Fibroblast of skin of right quadriceps (primary cell): Measurements from ENCODE around the gene FOSL1.
A peak's percentile ranks its signal among the peaks of the same experiment; 100 is the strongest.

Experiments
- DNase-seq: peaks from one replicate; pipeline ENCODE4 v3.0.0-alpha.2; 2013

The FOSL1 gene

GRCh38 chr11:65900125-65900898 lies at the start of gene FOSL1:
Gene FOSL1 (minus strand): TSS chr11:65900388. CDS start chr11:65900339, 49 bp downstream.
- DNase-seq = peak; percentile 95

GRCh38 chr11:65947603-65948125 lies 47.5 kb upstream of the FOSL1 start:
- DNase-seq = no peak

GRCh38 chr11:65947133-65947532 lies 46.9 kb upstream of the FOSL1 start:
- no peak for DNase-seq

DNA sequence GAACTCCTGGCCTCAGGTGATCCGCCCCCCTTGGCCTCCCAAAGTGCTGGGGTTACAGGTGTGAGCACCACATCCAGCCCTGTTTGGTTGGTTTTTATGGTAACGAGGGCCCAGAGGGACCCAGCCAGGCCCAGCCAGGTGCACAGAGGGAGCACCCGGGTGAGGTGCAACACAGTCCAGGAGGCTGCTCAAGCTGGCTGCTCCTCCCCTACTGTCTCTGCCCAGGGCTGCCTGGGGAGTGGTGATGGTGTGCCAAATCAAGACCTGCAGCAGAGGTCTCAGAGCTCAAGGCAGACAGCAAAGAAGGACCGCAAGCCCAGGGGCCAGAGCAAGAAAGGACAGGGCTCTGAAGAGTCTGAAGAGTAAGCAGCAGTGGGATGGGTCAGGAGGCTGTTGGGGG lies 46.5 kb upstream of the FOSL1 start:
- DNase-seq = no peak

DNA sequence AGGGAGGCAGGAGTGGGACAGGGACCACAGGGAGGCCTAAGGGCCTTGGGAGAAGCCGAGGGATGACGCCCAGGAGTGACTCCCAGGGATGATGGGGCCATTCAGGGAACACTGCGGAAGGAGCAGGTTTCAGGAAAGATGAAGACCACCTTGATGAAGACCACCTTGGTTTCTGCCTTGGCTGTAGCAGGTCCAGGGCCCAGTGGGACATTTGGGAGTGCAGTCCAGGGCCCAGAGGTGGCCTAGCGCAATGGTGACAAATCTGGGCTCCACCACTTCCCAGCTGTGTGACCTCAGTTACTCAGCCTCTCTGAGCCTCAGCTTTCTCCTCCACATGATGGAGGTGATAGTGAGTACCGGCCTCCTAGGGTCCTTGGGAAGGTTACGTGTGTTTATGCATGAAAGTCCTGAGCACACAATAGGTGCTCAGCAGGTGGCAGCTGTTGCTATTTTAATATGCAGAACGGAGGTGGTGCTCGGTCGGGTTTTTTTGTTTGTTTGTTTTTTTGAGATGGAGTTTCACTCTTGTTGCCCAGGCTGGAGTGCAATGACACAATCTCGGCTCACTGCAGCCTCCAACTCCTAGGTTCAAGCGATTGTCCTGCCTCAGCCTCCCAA lies 45.9 kb upstream of the FOSL1 start:
- no peak for DNase-seq

GRCh38 chr11:65945430-65945911 lies 45.3 kb upstream of the FOSL1 start, which contains the start of gene TSGA10IP:
Gene TSGA10IP (plus strand): TSS chr11:65945480. CDS start chr11:65945676, 196 bp downstream.
- DNase-seq = no peak

GRCh38 chr11:65944767-65945166 lies 44.6 kb upstream of the FOSL1 start:
- no peak for DNase-seq

DNA sequence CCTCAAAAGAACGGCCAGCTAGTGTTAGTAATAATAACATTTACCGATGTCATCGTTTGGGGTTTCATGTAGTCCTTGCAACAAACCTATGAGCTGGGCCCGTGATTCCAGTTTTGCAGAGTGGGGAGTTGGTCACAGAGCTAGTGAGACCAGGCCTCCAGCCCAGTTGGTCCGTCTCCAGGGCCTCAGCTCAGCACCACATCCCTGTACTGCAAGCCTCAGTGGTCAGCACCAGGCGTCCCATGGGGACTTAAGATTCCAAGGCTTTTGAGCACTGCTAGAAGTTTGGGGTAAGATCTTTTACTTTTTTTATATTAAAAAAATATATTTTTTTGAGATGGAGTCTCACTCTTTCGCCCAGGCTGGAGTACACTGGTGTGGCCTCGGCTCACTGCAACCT lies 44.0 kb upstream of the FOSL1 start:
- no peak for DNase-seq

DNA sequence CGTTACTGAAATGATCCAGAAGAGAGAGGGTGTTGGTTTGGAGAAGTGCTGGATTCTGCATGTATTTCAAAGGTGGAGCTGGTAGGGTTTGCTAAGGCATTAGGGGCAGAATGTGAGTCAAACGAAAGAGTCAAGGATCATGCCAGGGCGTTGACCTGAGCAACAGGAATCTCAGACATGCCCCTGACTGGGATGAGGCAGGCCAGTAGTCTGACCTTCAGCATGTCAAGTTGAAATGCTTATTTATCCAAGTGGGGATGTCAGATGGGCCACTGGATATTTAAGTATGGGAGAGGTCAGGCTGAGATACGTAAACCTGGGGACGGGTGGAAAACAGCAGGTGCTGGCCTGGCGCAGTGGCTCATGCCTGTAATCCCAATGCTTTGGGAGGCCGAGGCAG lies 42.3 kb upstream of the FOSL1 start:
- no peak for DNase-seq

GRCh38 chr11:65941720-65942310 lies 41.6 kb upstream of the FOSL1 start:
- DNase-seq = no peak

- DNase-seq = no peak
These were observed 37.6 kb upstream of the FOSL1 start for GRCh38 chr11:65937766-65938165.

- no peak for DNase-seq
These were observed 33.8 kb upstream of the FOSL1 start for GRCh38 chr11:65934014-65934413.

GRCh38 chr11:65932558-65932919 lies 32.4 kb upstream of the FOSL1 start:
- no peak for DNase-seq

- DNase-seq = no peak
These were observed 31.8 kb upstream of the FOSL1 start for GRCh38 chr11:65931773-65932557.

DNA sequence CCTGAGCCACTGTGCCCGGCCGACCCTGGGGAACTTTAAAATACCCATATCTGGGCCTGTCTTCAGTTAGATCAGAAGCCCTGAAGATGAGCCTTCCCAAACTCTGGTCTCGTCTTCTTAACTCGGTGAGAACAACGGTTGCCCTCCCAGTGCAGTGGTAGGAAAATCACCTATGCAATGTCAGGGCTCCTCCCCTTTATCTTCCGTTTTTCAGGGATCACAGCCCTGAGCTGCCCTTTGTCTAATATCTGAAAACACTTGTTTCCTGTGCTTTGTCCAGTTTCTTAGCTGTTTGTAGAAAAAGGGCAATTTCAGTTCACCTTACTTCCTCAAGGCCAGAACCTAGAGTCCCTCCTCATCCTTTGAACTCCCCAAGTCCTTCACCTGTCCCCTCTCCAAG lies 28.5 kb upstream of the FOSL1 start:
- no peak for DNase-seq

DNA sequence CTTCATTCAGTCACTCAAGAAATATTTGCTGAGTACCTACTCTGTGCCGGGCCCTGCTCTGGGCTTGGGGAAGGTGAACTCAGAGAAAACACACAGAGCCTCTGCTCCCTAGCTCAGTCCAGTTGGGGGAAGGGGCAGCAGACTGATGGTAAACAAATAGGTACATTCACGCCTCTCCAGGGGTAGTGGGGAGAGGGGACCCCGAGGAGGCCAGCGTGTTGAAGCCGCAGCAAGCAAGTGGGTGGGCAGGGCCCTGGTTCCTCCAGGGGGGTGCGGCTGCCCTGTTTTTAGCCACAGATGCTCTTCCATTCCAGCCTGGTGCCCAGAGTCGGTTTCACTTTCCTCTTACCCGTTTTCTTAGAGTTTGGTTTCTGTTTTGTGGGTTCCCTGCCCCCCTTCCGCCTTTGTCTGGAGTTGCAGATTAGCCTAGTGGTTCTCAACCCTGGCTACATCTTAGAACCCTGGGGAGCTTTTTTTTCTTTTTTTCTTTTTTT lies 27.8 kb upstream of the FOSL1 start:
- DNase-seq = no peak

DNA sequence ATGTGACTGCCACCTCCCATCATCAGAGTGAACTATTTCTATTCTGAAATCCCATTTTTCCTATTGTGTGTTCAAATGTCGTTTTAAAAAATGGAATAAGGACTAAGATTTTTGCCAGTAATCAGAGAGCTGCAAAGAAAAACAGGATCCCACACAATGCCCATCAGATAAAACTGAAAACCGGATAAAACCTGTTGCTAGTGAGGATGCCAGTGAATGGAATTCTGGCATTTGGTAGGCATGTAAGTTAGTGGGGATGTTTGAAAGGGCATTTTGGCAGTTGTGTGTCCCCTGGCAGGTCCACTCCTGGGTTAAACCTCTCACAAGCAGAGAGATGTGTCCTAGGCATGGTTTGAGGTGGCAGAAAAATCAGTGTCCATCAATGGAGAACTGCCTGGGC lies 25.2 kb upstream of the FOSL1 start:
- no peak for DNase-seq

DNA sequence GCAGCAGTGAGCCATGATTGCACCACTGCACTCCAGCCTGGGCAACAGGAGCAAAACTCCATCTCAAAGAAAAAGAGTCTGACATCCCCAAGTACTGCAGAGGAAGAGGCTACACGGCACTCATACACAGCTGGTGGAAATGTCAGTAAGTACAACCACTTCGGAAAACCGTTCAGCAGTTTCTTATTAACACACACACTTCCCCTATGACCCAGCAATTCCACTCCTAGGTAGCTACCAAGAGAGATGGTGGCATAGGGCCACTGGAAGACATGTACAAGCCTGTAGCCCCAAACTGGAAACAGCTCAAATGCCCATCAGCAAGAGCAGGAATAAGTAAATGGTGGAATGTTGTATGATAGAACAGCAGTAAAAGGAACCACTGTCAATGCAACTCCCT lies 22.4 kb upstream of the FOSL1 start:
- DNase-seq = no peak

DNA sequence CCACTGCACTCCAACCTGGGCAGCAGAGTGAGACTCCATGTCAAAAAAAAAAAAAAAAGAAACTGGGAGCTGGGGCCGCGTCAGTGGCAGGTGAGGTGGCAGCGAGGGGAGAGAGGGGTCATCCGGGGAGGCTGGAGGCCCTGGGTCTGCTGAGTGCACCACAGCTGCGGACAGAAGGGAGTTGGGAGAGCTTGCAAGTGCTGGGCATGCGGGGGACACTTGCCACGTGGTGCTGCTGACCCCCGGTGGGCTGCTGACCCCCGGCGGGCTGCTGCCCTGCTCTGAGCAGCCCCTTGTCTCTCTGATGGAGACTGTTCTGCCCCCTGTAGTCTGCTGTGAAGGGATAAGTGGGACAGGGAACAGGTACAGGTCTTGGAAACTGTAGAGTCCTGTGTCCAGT lies 21.7 kb upstream of the FOSL1 start:
- DNase-seq = no peak

GRCh38 chr11:65921033-65921555 lies 20.9 kb upstream of the FOSL1 start:
- DNase-seq = no peak

DNA sequence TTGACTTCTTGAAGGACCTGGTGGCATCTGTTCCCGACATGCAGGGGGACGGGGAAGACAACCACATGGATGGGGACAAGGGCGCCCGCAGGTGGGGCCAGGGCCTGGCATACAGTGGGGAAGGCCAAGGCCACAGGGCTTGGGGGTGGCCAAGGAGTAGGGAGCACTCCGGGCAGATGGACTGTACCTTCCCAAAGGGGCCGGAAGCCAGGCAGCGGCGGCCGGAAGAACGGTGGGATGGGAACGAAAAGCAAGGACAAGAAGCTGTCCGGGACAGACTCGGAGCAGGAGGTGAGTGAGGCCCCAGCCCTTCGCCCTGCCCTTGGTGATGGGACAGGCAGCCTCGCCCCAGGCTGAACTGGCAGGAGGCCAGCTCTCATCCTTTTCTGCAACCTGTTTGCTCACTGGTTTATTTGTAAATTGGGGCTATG lies 20.2 kb upstream of the FOSL1 start:
- DNase-seq = no peak

DNA sequence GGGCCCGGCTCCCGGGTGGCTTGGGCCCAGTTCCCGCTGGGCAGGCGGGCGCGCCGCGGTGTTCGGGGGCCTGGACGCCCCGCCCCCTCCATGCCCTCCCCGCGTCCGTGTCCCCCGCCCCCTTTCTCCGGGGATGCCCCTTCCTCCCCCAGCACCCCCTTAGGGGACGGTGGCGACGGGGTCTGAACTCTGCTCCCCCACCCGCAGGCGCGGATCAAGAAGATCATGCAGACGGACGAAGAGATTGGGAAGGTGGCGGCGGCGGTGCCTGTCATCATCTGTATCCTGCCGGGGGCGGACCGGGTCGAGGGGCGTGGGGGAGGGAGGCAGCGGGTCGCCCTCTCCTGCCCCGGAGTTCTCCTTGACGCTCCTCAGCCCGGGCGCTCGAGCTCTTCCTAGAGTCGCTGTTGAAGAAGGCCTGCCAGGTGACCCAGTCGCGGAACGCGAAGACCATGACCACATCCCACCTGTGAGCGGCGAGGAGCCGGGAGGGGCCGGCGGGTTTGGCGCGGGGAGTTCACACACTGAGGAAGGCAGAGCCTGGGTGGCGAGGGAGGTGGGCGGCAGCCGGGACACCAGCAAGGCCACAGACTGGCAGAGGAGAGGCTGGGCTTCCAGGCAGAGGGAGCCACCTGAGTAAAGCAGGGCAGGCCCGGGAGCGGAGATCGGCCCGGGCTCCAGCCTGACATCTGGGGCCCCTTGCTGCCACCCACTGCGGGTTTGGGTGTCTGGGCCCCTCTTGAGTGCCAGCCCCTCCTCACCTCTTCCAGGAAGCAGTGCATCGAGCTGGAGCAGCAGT lies 19.6 kb upstream of the FOSL1 start:
- DNase-seq = no peak
